A673 (cell line): Measurements from ENCODE around the gene LRRC32. TPM values are rescaled to one million over a fixed set of nuclear protein-coding genes. Genes with fewer than 3 reads are reported as not detected.

Experiments used
- BruUV-seq: library from RNA; stranded (reverse); fragments of 400-500 nt; replicated peaks from 2 replicates; lab custom pipeline; 2021; lab: Mats Ljungman, UMichigan
- CTCF ChIA-PET: fragments of 300-600 bp; sonication (Branson Sonifier 250); formaldehyde crosslinking; loops from one replicate; lab custom pipeline; 2022; ENCODE audit warnings: antibody characterized with exemption; lab: Charles Lee
- POLR2A ChIA-PET: fragments of 300-600 bp; sonication (Branson Sonifier 250); formaldehyde crosslinking; loops from one replicate; lab custom pipeline; 2022; ENCODE audit warnings: antibody characterized with exemption; ENCODE audit not compliant: low non-redundant PET; lab: Charles Lee
- DNase-seq: peaks from one replicate; pipeline ENCODE4 v3.0.0-alpha.2; 2015; ENCODE audit warnings: low spot score
- H3K27ac ChIP-seq: fragments of 200-600 bp; sonication (generic); 2 replicates; pipeline ENCODE4 v1.5.1; 2016; ENCODE audit warnings: mixed run types, low read depth, mild to moderate bottlenecking, mixed read lengths, antibody characterized with exemption, low read length; ENCODE audit not compliant: poor library complexity, severe bottlenecking
- H3K27me3 ChIP-seq: fragments of 200-600 bp; sonication (generic); replicated peaks from 2 replicates; pipeline ENCODE4 v1.6.1; 2017; ENCODE audit warnings: mixed run types, low read depth, mild to moderate bottlenecking, mixed read lengths, antibody characterized with exemption, low read length; ENCODE audit not compliant: insufficient read depth, poor library complexity
- H3K36me3 ChIP-seq: fragments of 200-600 bp; sonication (generic); 2 replicates; pipeline ENCODE4 v1.6.1; 2016; ENCODE audit warnings: mixed run types, mild to moderate bottlenecking, mixed read lengths, antibody characterized with exemption, low read length; ENCODE audit not compliant: insufficient read depth, poor library complexity, severe bottlenecking
- H3K4me1 ChIP-seq: fragments of 200-600 bp; sonication (generic); 2 replicates; pipeline ENCODE4 v1.6.1; 2017; ENCODE audit warnings: mixed run types, mild to moderate bottlenecking, mixed read lengths, antibody characterized with exemption, low read length; ENCODE audit not compliant: insufficient read depth, poor library complexity, severe bottlenecking
- H3K4me3 ChIP-seq: fragments of 200-600 bp; sonication (generic); 2 replicates; pipeline ENCODE4 v1.5.1; 2016; ENCODE audit warnings: low read depth, mixed run types, mild to moderate bottlenecking, mixed read lengths, low read length; ENCODE audit not compliant: poor library complexity, severe bottlenecking
- H3K9me3 ChIP-seq: fragments of 200-600 bp; sonication (generic); 2 replicates; pipeline ENCODE4 v1.6.1; 2016; ENCODE audit warnings: mixed run types, low read depth, mild to moderate bottlenecking, mixed read lengths, antibody characterized with exemption, low read length; ENCODE audit not compliant: poor library complexity, severe bottlenecking
- CTCF ChIP-seq: fragments of 300-800, 200-600 bp; sonication (generic); conservative IDR thresholded peaks from 2 replicates; pipeline ENCODE4 v1.5.1; 2017; ENCODE audit warnings: low read depth, mild to moderate bottlenecking, antibody characterized with exemption, low read length, moderate library complexity, mixed read lengths
- EZH2 ChIP-seq: fragments of 200-600 bp; sonication (generic); IDR thresholded peaks from 2 replicates; pipeline ENCODE4 v1.6.1; 2017; ENCODE audit warnings: borderline replicate concordance, low read depth, mild to moderate bottlenecking, mixed read lengths, antibody characterized with exemption, low read length; ENCODE audit not compliant: poor library complexity, severe bottlenecking
- intact Hi-C: fragments of 100-400 bp; cut with micrococcal nuclease; formaldehyde crosslinking; loops from one replicate; pipeline ENCODE4 v1.10.0; 2022; ENCODE audit not compliant: unreplicated experiment
- total RNA-seq: library from RNA; stranded (reverse); gene quantifications from 2 replicates; pipeline ENCODE4 v1.2.3, GENCODE V29; 2021

Gene LRRC32
- total RNA-seq, 1 experiment from 2014 or later = not detected

GRCh38 chr11:76663486-76663810 is 7.1 kb downstream of the LRRC32 start:
- intact Hi-C loops = no loop called here
- DNase-seq = no peak
- Histone ChIP-seq H3K9me3 (no peaks in the 10 kb centered on the region), H3K4me1 (no peaks in the 10 kb centered on the region), H3K27me3 (no peaks in the 10 kb centered on the region), H3K4me3 (no peak overlapping the region), H3K27ac (no peak overlapping the region), H3K36me3 (no peaks in the 10 kb centered on the region)
- no TSS peak for BruUV-seq
- POLR2A ChIA-PET = no interaction called here
- CTCF ChIA-PET = no interaction called here
- TF ChIP-seq EZH2 (no peak), CTCF (no peak)

- H3K36me3 ChIP-seq = no peaks in the 10 kb centered on the region
- BruUV-seq = no TSS peak
- no peaks in the 10 kb centered on the region for H3K4me1 ChIP-seq
- no peaks in the 10 kb centered on the region for H3K27me3 ChIP-seq
- CTCF ChIA-PET = no interaction called here
- POLR2A ChIA-PET = no interaction called here
- H3K4me3 ChIP-seq = no peak overlapping the region
- H3K27ac ChIP-seq = no peak overlapping the region
- intact Hi-C loops = no loop called here
- H3K9me3 ChIP-seq = no peaks in the 10 kb centered on the region
- no peak for TF ChIP-seq CTCF
- no peak for TF ChIP-seq EZH2
- no peak for DNase-seq
Observed at GRCh38 chr11:76662656-76663485, 7.7 kb downstream of the LRRC32 start.

GRCh38 chr11:76661834-76662434 is 8.6 kb downstream of the LRRC32 start:
- H3K4me3 ChIP-seq = no peak overlapping the region
- H3K27ac ChIP-seq = no peak overlapping the region
- TF ChIP-seq EZH2 (no peak), CTCF (no peak)
- POLR2A ChIA-PET = no interaction called here
- H3K36me3 ChIP-seq = no peaks in the 10 kb centered on the region
- H3K9me3 ChIP-seq = no peaks in the 10 kb centered on the region
- CTCF ChIA-PET = no interaction called here
- intact Hi-C loops = no loop called here
- H3K4me1 ChIP-seq = no peaks in the 10 kb centered on the region
- BruUV-seq = no TSS peak
- DNase-seq = no peak
- no peaks in the 10 kb centered on the region for H3K27me3 ChIP-seq
